Fibroblast of lung (primary cell): ENCODE data around the gene CD1C.

Experiments used
- EZH2 ChIP-seq: IDR thresholded peaks from 2 replicates; pipeline ENCODE4 v1.5.1; 2012; ENCODE audit warnings: low read length, control low read depth, mild to moderate bottlenecking; ENCODE audit errors: missing control alignments
- TF ChIP-seq, protein P1 (sequence below), 2 donors: IDR thresholded peaks in 1 of 2; conservative IDR thresholded peaks in 1 of 2; 1 replicate in 1 of 2; 2 replicates in 1 of 2; pipeline ENCODE4 v1.5.1; 2011 to 2012; ENCODE audit warnings: low read length in 2 of 2, control low read depth in 1 of 2, inconsistent platforms in 1 of 2, low read depth in 1 of 2, mild to moderate bottlenecking in 1 of 2

DNA sequence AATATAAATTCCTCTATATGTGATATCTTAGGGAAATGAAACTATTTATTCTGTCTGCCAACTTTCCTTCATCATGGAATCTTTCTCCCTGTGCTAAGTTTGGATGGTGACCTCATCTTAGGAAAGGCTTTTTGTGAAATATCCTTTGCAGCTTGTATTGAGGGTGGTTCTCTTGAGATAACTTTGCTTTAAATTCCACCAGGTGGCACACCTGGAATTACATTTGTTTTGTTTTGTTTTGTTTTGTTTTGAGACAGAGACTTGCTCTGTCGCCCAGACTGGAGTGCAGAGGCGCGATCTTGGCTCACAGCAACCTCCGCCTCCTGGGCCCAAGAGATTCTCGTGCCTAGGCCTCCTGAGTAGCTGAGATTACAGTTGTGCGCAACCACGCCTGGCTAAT, 43.1 kb upstream of the CD1C start:
- TF ChIP-seq, protein P1, sequence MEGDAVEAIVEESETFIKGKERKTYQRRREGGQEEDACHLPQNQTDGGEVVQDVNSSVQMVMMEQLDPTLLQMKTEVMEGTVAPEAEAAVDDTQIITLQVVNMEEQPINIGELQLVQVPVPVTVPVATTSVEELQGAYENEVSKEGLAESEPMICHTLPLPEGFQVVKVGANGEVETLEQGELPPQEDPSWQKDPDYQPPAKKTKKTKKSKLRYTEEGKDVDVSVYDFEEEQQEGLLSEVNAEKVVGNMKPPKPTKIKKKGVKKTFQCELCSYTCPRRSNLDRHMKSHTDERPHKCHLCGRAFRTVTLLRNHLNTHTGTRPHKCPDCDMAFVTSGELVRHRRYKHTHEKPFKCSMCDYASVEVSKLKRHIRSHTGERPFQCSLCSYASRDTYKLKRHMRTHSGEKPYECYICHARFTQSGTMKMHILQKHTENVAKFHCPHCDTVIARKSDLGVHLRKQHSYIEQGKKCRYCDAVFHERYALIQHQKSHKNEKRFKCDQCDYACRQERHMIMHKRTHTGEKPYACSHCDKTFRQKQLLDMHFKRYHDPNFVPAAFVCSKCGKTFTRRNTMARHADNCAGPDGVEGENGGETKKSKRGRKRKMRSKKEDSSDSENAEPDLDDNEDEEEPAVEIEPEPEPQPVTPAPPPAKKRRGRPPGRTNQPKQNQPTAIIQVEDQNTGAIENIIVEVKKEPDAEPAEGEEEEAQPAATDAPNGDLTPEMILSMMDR (conservative IDR thresholded peaks at IDR 0.05 in 1 of 2, IDR thresholded peaks at IDR 0.05 in 1 of 2; ENCODE audit: low read depth in 1 of 2, low read length in 2 of 2): no peak
- TF ChIP-seq EZH2: no peak
